NCI-H128 (cell line): ENCODE measurements around the gene NECTIN1.
A peak's percentile ranks its signal among the peaks of the same experiment; 100 is the strongest.

ENCODE experiments used
- DNase-seq: peaks from one replicate; lab custom pipeline; 2025; ENCODE audit not compliant: unreplicated experiment; lab: John Stamatoyannopoulos, UW

NECTIN1 gene, protein sequence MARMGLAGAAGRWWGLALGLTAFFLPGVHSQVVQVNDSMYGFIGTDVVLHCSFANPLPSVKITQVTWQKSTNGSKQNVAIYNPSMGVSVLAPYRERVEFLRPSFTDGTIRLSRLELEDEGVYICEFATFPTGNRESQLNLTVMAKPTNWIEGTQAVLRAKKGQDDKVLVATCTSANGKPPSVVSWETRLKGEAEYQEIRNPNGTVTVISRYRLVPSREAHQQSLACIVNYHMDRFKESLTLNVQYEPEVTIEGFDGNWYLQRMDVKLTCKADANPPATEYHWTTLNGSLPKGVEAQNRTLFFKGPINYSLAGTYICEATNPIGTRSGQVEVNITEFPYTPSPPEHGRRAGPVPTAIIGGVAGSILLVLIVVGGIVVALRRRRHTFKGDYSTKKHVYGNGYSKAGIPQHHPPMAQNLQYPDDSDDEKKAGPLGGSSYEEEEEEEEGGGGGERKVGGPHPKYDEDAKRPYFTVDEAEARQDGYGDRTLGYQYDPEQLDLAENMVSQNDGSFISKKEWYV

DNA sequence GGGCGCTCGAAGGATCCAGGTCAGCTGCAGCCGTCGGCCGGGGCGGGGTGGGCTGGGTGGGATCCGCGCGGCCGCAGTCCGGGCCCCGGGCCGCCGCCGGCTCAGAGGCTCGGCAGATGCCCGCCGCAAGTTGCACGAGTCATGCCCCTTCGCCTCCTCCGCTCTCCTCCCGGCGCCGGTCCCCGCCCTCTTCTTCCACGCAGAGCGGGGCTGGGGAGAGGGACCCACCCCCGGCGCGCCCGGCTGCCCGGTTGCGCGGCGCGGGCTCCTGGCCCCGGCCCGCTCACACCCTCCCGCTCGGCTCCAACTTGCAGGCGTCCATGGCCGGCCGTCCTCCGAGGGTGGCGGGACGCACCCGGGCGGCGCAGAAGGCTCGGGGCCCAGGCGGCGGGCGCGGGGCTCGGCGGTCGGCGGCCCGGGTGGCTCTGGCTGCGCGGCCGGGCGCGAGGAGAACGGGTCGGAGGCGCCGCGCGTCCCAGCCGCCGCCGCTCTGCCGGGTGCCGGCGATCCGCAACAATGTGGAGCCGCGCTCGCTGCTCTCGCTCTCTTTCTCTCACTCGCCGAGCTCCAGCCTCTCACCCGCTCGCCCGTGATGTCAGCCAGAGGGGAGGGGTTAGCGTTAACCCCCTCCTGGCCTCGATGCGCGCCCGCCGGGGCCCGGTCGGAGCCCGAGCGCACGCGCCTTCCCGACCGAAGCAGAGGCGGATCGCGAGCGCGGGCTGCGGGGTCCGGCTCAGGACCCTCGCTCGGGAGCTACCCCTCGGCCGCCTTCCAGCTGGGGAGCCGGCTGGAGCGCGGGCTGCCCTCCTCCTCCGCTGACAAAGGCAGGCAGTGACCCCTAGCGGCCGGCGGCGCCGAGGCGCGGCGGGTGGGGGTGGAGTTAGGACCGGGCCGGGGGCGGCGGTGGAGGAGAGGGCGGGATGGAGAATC is at the start of gene NECTIN1:
TSS of gene NECTIN1 (minus strand) at position 550 of the 930 bp plus-strand sequence. CDS start 647 bp downstream, outside the sequence.
- DNase-seq, result peak; percentile 64

DNA sequence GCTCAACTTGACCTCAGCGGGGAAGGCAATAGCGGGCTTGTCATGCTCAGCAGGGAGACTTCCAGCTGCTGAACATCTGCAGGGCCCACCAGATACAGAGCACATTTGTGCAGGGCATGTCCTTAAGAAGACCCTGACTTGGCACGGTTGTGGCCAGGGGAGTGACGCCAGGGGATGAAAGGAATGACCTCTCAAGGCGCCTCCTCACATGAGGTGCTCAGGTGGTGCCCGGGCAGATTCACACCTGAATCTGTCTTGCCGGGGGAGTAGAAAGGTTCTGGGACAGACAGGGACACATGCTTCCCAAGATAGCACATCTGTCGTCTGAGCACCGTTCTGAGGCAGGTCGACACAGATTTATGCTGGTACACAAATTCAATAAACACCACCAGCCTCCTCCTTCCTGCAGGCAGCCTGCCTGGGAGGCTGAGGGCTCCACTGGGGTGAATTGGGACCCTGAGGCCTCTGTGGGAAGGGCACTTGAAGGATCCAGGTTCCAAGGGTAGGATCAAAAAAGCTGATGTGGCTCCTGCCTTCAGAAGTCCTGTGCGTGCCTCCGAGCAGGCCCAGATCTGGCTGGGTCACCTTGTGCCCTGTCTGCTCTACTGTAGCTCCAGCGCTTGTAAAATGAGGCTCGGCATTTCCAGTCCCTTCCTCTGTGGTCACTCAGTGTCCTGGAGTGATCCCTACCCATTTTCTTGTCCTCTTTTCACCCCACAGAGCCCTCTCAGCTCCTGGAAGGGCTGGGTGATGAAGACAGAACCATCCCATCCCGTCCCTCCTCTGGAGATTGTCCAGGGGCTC is 49.6 kb upstream of the NECTIN1 start:
- DNase-seq, result no peak

DNA sequence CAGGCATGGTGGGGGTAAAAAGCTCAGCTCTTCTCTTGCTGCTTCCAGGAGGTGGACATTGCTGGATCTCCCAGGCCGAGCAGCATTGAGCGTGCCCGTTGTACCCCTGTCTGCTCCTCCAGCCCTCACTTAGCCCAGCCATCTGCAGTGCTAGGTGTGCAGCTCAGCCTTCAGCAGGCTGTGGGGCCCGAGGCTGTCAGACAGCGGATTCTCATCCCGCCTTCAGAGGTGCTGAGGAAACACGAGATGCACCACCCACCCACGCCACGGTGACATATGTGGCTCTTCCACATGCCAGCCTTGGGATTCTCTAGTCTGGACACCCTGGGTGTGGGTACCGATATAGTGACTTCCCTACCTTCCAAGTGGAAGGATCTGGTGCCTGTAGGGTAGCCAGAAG is 48.9 kb upstream of the NECTIN1 start:
- no peak for DNase-seq

DNA sequence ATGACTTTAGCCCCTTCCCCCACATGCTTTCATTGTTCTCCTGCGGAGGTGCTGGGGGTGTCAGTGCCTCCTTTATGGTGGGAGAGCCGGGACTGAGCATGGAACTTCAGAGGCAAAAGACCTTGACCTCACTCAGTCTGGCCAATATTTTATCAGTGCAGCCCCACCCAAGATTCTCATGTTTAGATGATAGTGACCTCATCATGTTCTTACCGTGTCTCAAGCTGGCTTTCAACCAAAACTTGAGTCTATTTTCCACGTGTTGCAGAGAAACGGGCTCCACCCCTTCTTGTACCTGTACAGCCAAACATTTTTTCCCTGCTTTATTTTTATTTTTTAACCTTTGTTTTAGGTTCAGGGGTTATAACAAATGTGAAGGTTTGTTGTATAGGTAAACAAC is 47.7 kb upstream of the NECTIN1 start:
- no peak for DNase-seq

DNA sequence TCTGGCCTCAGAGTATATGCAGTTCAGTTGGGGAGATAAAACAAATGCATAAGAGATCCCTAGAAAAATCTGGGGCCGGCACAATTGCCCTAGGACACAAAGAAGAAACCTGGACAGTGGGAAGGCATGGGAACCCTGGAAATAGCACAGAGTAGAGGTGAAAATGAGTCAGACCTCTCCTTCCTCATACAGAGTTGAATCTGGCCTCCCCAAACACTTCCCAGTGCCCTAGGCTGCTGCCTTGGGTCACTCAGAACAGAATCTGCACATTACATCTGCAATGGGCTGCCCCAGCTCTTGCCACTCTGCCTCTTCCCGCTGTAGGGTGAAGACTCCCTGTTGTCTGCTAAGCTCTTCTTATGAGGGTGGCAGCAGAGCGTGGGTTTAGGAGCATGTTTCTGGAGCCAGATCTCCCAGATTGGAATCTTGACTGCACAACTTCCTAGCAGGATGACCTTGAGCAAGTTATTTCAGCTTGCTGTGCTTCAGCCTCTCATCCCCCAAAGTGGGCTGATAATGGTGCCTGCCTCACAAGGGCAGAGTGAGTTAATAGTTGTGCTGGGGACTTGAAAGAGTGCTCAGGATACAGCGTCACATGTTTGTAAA is 47.1 kb upstream of the NECTIN1 start:
- DNase-seq, result no peak

DNA sequence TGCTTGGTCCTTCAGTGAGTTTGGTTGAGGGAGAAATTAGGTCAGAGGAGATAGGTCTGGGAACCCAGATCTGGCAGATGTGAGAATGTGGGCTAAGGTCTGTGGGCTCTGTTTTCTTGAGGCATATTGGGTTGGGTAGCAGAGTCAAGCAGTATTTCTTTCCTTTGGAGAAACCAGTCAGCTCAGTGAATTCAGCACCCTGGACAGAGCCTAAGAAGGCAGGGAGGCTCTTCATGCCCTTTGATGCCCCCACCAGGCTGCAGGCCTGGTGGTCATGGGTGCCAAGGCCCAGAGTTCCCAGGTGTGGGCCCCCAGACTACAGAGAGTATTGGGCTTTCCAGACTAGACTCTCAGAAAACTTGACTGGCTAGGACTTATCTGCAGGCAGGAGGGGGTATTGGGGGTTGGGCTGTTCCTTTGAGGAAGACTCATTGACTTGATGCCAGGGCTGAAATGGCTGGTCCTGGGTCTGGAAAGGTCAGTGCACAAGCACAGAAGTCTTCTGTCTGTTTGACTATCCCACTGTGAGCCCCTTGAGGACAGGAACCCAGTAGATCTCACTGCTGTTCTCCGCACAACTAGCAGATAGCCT is 45.3 kb upstream of the NECTIN1 start:
- DNase-seq, result no peak

DNA sequence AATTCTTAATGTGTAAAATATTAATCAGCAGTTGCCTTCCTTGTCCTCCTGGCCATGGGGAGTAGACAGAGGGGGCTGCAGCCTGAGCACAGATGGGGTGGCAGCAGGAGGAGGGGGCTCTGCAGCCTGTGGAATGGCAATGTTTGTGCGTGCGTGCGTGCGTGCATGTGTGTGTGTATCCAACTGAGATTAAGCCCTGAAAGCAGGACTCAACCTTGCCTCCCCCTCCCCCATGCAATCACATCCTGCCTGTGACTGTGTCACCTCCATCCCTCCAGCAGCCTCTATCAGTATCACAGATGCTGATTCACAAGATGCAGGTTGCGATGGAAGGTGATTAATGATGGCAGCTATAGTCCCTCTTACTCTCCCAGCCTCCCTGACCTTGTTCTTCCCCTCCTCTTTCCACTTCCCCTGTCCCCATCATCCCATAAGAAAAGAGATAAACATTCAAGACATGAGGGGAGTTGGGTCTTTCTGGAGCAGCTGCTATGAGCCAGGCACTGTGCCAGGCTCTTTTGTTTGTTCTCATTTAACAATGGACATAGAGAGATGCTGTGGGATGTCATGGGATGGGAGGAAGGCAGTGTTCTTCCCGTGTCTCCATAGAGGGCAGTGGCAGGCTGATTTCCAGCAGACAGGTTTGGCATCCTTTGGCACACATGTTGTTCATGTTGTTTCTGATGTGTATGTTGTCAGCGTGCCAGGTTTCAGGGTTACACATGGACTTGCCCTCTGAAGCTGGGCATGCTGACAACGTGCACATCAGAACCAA is 43.8 kb upstream of the NECTIN1 start:
- DNase-seq, result no peak

DNA sequence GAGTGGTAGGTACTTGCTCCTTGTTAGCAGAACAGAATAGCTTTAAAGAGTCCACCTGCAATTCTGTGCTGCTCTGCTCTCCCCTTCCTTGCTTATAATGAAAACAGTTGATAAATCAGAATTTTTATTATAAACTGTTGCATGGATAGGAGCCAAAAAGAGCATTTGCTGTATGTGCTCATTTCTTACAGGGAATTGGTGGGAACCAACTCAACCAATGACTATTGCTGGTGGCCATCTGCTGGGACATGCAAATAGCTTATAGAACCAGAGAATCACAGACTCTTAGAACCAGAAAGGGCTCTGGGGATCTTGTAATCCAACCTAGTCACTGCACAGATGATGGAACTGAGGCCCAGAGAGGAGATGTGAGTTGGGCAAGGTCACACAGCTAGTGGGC is 43.1 kb upstream of the NECTIN1 start:
- DNase-seq, result no peak

DNA sequence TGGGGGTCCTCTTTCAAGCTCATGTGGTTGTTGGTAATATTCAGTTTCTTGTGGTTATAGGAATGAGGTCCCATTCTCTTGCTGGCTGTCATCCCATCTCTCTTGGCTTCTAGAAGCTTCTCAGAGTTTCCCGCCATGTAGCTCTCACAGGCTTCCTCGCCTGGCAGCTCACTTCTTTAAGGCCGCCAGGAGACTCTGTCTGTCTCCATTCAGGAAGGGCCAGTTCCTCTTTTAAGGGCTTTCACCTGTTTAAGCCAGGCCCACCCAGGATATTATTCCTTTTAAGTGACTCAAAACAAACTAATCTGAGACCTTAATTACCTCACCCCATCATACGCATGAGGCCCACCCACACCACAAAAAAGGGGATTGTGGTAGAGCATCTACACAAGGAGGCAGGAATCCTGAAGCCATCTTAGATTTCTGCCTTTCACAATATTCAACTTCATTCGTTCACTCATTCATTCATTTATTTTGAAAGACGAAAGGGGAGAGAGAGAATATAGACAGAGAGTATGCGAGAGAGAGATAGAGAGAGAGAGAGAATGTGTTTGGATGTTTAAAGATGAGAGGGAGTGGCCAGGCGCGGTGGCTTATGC is 42.3 kb upstream of the NECTIN1 start:
- DNase-seq, result no peak

DNA sequence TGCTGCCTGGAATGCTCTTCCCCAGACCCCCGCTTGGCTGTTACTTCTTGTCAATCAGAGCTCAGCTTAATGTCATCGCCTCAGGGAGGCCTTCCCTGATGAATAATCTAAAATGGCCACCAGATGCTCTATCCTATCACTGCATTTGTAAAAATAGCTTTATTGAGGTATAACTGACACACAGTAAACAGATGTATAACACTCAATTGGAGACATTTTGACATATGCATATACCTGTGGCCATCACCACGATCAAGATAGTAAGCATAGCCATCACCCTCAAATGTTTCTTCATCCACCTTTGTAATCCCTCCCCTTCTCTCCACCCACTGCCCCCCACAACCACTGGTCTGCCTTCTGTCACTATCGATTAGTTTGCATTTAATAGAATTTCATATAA is 36.6 kb upstream of the NECTIN1 start:
- no peak for DNase-seq

DNA sequence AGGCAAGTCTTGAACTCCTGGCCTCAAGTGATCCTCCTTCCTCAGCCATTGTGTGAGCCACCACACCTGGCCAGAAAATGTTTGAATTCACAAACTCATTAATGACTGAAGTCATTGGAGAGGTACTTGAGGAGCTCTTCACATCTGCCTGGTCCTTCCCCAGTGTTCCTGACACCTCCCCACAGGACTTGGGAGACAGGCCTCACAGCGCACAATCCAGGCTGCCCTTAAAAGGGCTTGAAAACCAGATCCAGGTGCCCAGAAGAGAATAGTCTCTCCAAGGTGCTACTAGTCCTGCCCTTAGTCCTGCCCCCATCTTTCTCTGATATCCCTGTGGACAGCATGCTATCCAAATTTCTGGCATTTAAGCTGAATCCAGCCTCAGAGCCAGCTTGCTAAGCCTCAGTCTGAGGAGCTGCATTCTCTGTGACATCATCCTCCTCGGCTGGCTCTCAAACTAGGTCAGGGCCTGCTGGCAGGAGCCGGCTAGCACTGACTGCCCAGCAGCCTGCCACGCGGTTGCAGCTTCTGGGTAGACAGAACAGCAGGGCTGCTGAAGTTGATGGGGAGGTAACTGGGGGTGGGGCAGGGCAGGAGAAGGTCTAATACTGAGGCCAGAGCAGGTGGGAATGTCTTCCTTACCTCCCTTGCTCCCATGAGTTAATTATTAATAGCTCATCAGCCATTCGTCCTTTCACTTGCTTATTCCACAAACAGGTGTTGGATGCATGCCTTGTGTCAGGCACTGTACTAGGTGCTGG is 35.3 kb upstream of the NECTIN1 start:
- DNase-seq, result no peak

DNA sequence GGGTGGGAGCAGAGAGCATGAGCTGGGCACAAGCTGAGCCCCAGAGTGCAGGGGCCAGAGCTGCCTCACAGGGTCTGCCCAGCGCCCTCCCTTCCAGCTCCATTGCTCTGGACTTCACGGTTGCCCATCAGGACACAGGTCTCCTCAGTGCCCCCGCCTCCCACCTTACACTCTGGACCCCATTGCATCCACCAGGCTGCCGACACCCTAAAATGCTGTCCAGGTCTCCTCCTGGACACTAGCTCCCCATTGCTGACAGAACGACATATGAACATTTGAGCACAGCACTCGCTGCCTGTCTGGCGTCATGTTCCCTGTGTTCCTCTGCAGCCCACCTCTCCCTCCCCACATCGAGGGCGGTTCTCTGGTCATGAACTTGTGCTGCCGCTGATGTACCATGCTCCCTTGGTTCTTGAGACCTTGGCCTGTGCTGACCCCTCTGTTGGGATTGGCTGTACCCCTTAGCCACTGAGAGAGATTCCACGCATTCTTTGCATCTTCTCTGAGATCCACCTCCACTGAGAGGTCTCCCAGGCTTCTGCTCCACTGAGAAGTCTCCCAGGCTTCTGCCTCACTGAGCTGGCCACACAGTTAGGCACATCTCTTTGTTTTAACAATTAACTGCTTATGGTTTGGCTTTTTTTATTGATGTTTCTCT is 34.2 kb upstream of the NECTIN1 start:
- no peak for DNase-seq

DNA sequence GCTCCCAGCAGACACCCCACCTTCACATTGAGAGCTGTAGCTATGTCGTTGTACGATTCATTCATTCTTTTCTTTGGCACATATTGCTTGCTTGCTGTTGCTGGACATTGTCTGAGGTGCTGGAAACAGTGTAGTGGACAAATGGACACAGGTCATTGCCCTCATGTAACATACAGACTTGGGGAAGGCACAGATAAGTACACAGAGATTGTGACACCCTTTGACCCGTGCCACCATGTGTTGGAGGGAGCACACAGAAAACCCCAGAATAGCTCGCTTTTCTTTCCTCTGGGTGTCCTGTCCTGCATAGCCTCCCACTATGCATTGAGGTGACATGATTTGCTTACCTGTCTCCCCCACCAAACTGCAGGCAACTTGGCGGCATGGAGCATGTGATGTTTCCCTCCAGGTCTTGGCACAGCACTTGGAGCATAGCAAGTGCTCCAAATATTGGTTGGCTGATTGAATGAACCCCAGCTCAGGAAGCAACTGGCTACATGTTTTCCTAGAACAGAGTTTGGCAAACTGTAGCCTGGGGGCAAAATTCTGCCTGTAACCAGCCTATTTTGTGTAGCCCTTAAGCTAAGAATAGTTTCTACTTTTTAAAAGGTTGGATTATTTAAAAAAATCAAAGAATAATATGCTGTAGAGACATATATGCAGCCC is 30.9 kb upstream of the NECTIN1 start:
- no peak for DNase-seq

DNA sequence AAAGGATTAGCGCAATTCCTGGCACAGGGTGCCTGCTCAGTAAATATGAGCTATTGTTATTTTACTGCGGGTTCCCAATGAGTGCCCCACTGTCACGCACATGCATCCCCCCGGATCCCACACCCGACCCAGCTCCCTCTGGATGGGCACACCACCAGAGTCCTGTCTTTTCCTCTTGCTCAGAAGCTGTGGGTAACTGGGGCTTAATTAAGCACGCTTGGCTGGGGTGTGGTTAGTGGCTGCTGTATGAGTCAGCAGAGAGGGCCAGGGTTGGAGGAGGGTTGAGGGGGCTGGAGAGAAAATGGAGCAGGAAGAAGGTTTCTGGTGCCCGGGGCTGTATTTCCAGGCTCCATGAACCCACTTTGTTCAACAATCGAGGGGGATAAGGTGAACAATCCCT is 30.3 kb upstream of the NECTIN1 start:
- no peak for DNase-seq

DNA sequence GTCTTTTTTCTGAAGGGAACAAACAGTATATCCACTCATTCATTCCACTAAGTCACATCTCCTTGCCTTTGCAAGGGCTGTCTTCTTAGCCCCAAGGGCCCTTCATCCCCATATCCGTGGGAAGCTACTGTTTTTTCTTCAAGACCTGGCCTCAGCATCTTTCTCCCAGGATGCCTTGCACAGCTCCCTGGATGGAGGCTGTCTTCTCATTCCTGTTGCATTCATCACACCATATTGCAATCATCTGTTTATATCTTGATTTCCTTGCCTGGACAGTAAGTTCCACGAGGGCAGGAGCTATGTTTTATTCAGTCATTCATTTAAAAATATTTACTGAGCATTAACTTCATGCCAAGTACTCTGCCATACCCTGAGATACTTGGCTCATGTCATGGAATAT is 29.3 kb upstream of the NECTIN1 start:
- no peak for DNase-seq

DNA sequence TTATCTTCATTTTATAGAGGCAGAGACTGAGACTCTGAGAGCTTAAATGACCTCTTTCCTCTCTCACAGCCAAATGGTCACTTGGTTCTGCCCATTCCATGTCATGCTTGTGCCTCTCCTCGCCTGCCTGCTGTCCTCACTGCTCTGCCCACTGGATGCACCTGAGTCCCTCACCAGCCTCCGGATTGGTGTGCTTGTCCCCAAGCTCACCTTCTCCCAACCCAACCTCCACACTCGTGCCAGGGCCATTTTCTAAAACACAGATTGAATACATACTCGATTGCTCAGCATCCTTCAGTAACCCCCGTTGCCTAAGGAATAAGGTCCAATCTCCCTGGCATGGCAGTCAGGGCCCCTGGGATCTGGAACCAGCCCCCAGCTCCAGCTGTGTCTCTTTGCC is 28.4 kb upstream of the NECTIN1 start:
- no peak for DNase-seq

DNA sequence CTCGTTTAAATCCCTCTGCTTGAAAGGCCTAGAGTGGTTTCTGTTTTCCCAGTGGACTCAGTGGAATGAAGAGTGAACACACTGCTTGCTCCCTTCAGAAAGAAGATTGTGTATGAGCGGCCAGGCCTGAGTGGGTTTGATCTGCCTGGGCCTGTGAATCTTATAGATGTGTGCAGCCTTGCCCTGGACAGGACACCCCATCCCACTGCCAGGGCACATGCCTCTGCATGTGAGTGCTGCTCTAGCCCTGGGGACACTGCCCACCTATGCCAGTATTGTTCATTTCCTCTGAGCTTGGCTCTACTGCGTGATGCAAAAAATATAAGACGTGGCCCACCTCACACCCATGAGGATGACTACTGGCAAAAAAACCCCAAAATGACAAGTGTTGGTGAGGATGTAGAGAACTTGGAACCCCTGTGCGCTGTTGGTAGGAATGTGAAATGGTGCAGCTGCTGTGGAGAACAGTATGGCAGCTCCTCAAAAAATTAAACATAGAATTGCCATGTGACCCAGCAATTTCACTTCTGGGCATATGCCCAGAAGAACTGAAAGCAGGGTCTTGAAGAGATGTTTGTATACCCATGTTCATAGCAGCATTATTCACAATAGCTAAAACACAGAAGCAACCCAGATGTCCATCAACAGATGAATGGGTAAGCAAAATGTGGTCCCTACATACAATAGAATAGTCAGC is 27.3 kb upstream of the NECTIN1 start:
- DNase-seq, result no peak
